HG02759 (cell line): ENCODE data around the gene NKD2.
"Not testable (repeated sequence)": the region's sequence is repeated elsewhere in the genome, so short reads cannot be mapped to it uniquely, and the experiment has no call there.

ENCODE experiments used
- ATAC-seq: cut with Tn5 transposase; IDR thresholded peaks from one replicate; pipeline ENCODE4 v1.9.1; 2021; ENCODE audit warnings: mild to moderate bottlenecking, moderate library complexity; ENCODE audit not compliant: unreplicated experiment

The NKD2 gene

GRCh38 chr5:1012313-1012841 lies 3.8 kb downstream of the NKD2 start:
- ATAC-seq: no peak

- no peak for ATAC-seq
Measured at GRCh38 chr5:1012900-1013237, 4.3 kb downstream of the NKD2 start.

GRCh38 chr5:1013238-1013947 lies 4.8 kb downstream of the NKD2 start:
- no peak for ATAC-seq

- ATAC-seq: no peak
Measured at GRCh38 chr5:1013948-1014301, 5.3 kb downstream of the NKD2 start.

- ATAC-seq: no peak
Measured at GRCh38 chr5:1014346-1014745, 5.7 kb downstream of the NKD2 start.

- ATAC-seq: no peak
Measured at GRCh38 chr5:1014781-1015221, 6.2 kb downstream of the NKD2 start.

- ATAC-seq: no peak
Measured at GRCh38 chr5:1015507-1015906, 6.9 kb downstream of the NKD2 start.

GRCh38 chr5:1016036-1016435 lies 7.4 kb downstream of the NKD2 start:
- ATAC-seq: no peak

- no peak for ATAC-seq
Measured at GRCh38 chr5:1016476-1016875, 7.9 kb downstream of the NKD2 start.

GRCh38 chr5:1017056-1017455 lies 8.5 kb downstream of the NKD2 start:
- ATAC-seq: no peak

- ATAC-seq: no peak
Measured at GRCh38 chr5:1017691-1018455, 9.3 kb downstream of the NKD2 start.

- no peak for ATAC-seq
Measured at GRCh38 chr5:1018596-1018995, 10.0 kb downstream of the NKD2 start.

GRCh38 chr5:1019001-1019905 lies 10.7 kb downstream of the NKD2 start:
- ATAC-seq: no peak

GRCh38 chr5:1020452-1020961 lies 11.9 kb downstream of the NKD2 start:
- ATAC-seq: no peak

- ATAC-seq: no peak
Measured at GRCh38 chr5:1021136-1021968, 12.8 kb downstream of the NKD2 start.

- not testable (repeated sequence) for ATAC-seq
Measured at GRCh38 chr5:1021969-1022336, 13.4 kb downstream of the NKD2 start.

GRCh38 chr5:1026700-1027621 lies 18.4 kb downstream of the NKD2 start:
- no peak for ATAC-seq

GRCh38 chr5:1027631-1028441 lies 19.2 kb downstream of the NKD2 start:
- no peak for ATAC-seq
